ENCODE measurements around the gene QRSL1. TPM values are rescaled to one million over a fixed set of nuclear protein-coding genes. Genes with fewer than 3 reads are reported as not detected.
"Not testable (repeated sequence)": the region's sequence is repeated elsewhere in the genome, so short reads cannot be mapped to it uniquely, and the experiment has no call there.

The QRSL1 gene
- total RNA-seq, 2 experiments from 2014 or later = 11.6 to 12.2 TPM

GRCh38 chr6:106693418-106693817 lies 64.0 kb downstream of the QRSL1 start:
- CTCF ChIA-PET = interaction anchor here (1.5 kb wide), 1 partner anchor 304 kb away, joined by 6 read pairs; no protein-coding TSS in a partner anchor
- Mint-ChIP-seq H3K4me1 (no peaks in the 10 kb centered on the region), H3K4me3 (no peak overlapping the region), H3K36me3 (ENCODE audit: low read depth) (no peaks in the 10 kb centered on the region), H3K27me3 (peaks cover 15% of the 10 kb centered on the region), H3K9me3 (no peaks in the 10 kb centered on the region), H3K27ac (no peak overlapping the region)
- no peak for DNase-seq
- POLR2A ChIA-PET = no interaction called here

GRCh38 chr6:106694343-106694742 lies 65.0 kb downstream of the QRSL1 start:
- Mint-ChIP-seq H3K36me3 (ENCODE audit: low read depth) (no peaks in the 10 kb centered on the region), H3K4me3 (no peak overlapping the region), H3K4me1 (no peaks in the 10 kb centered on the region), H3K27me3 (peaks cover 15% of the 10 kb centered on the region), H3K9me3 (no peaks in the 10 kb centered on the region), H3K27ac (no peak overlapping the region)
- ChIA-PET CTCF (interaction anchor here (1.5 kb wide), 1 partner anchor 303 kb away, joined by 6 read pairs; no protein-coding TSS in a partner anchor), POLR2A (no interaction called here)
- no peak for DNase-seq

DNA sequence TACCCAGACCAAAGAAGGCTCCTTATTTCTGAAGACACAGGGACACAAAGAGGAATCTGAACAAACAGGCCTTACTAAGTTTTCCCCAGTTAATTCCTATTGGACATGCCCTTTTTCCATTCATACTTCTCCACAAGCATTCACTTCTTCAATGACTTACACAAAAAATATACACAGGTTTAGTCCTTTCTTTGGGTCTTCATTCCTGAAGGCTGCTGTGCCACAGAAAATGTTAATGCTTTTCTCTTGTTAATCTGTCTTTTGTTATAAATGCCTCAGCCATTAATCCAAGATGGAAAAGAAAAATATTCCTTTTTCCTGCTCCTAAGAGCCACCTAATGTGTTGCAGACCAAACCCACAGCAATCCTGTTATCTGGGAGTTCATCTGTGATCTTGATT lies 71.2 kb downstream of the QRSL1 start:
- no peak for DNase-seq
- no peak overlapping the region for H3K27ac Mint-ChIP-seq
- no peaks in the 10 kb centered on the region for H3K4me1 Mint-ChIP-seq
- CTCF ChIA-PET = no interaction called here
- H3K27me3 Mint-ChIP-seq = peaks cover 35% of the 10 kb centered on the region
- H3K36me3 Mint-ChIP-seq (ENCODE audit: low read depth) = no peaks in the 10 kb centered on the region
- H3K9me3 Mint-ChIP-seq = peaks cover 5% of the 10 kb centered on the region
- H3K4me3 Mint-ChIP-seq = no peak overlapping the region
- POLR2A ChIA-PET = no interaction called here

DNA sequence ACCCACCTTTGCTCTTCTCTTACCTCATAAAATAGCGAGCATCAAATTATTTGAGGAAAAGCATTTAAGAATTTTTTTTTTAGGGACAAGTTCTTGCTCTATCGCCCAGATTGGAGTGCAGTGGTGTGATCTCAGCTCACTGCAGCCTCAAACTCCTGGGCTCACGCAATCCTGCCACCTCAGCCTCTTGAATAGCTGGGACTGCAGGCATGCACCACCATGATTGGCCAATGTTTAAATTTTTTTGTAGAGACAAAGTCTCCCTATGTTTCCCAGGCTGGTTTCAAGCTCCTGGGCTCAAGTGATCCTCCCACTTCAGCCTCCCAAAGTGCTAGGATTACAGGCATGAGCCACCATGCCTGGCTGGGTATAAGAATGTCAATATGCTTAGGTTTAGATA lies 71.8 kb downstream of the QRSL1 start:
- H3K36me3 Mint-ChIP-seq (ENCODE audit: low read depth); H3K4me3 Mint-ChIP-seq; H3K9me3 Mint-ChIP-seq; DNase-seq; H3K4me1 Mint-ChIP-seq; POLR2A ChIA-PET; H3K27ac Mint-ChIP-seq; CTCF ChIA-PET: not testable (repeated sequence)
- peaks cover 35% of the 10 kb centered on the region for H3K27me3 Mint-ChIP-seq

GRCh38 chr6:106702046-106702445 lies 72.7 kb downstream of the QRSL1 start:
- no peak for DNase-seq
- no peak overlapping the region for H3K27ac Mint-ChIP-seq
- ChIA-PET CTCF (no interaction called here), POLR2A (no interaction called here)
- H3K36me3 Mint-ChIP-seq (ENCODE audit: low read depth) = no peaks in the 10 kb centered on the region
- H3K4me1 Mint-ChIP-seq = no peaks in the 10 kb centered on the region
- peaks cover 30% of the 10 kb centered on the region for H3K27me3 Mint-ChIP-seq
- no peak overlapping the region for H3K4me3 Mint-ChIP-seq
- peaks cover 5% of the 10 kb centered on the region for H3K9me3 Mint-ChIP-seq

GRCh38 chr6:106702451-106703110 lies 73.2 kb downstream of the QRSL1 start:
- Mint-ChIP-seq H3K27ac (no peak overlapping the region), H3K36me3 (ENCODE audit: low read depth) (no peaks in the 10 kb centered on the region), H3K4me3 (no peak overlapping the region), H3K9me3 (peaks cover 5% of the 10 kb centered on the region), H3K27me3 (peaks cover 32% of the 10 kb centered on the region), H3K4me1 (no peaks in the 10 kb centered on the region)
- ChIA-PET POLR2A (no interaction called here), CTCF (no interaction called here)
- no peak for DNase-seq

- H3K9me3 Mint-ChIP-seq = peaks cover 5% of the 10 kb centered on the region
- CTCF ChIA-PET = no interaction called here
- H3K27ac Mint-ChIP-seq = no peak overlapping the region
- H3K4me3 Mint-ChIP-seq = no peak overlapping the region
- H3K36me3 Mint-ChIP-seq (ENCODE audit: low read depth) = no peaks in the 10 kb centered on the region
- no peak for DNase-seq
- H3K27me3 Mint-ChIP-seq = peaks cover 36% of the 10 kb centered on the region
- POLR2A ChIA-PET = no interaction called here
- H3K4me1 Mint-ChIP-seq = no peaks in the 10 kb centered on the region
Measured at GRCh38 chr6:106704327-106704726, 74.9 kb downstream of the QRSL1 start.

- H3K4me3 Mint-ChIP-seq = no peak overlapping the region
- H3K9me3 Mint-ChIP-seq = peaks cover 5% of the 10 kb centered on the region
- POLR2A ChIA-PET = no interaction called here
- H3K27me3 Mint-ChIP-seq = peaks cover 35% of the 10 kb centered on the region
- CTCF ChIA-PET = no interaction called here
- no peak for DNase-seq
- H3K27ac Mint-ChIP-seq = no peak overlapping the region
- H3K4me1 Mint-ChIP-seq = no peaks in the 10 kb centered on the region
- H3K36me3 Mint-ChIP-seq (ENCODE audit: low read depth) = no peaks in the 10 kb centered on the region
Measured at GRCh38 chr6:106705156-106705555, 75.8 kb downstream of the QRSL1 start.

- H3K27ac Mint-ChIP-seq = no peak overlapping the region
- POLR2A ChIA-PET = no interaction called here
- H3K4me3 Mint-ChIP-seq = no peak overlapping the region
- no peaks in the 10 kb centered on the region for H3K36me3 Mint-ChIP-seq (ENCODE audit: low read depth)
- peaks cover 23% of the 10 kb centered on the region for H3K27me3 Mint-ChIP-seq
- H3K4me1 Mint-ChIP-seq = no peaks in the 10 kb centered on the region
- no peak for DNase-seq
- CTCF ChIA-PET = no interaction called here
- no peaks in the 10 kb centered on the region for H3K9me3 Mint-ChIP-seq
Measured at GRCh38 chr6:106710580-106710979, 81.2 kb downstream of the QRSL1 start.

GRCh38 chr6:106714281-106714680 lies 84.9 kb downstream of the QRSL1 start:
- DNase-seq = no peak
- Mint-ChIP-seq H3K36me3 (ENCODE audit: low read depth) (no peaks in the 10 kb centered on the region), H3K9me3 (no peaks in the 10 kb centered on the region), H3K27ac (no peak overlapping the region), H3K27me3 (peaks cover 24% of the 10 kb centered on the region), H3K4me3 (no peak overlapping the region), H3K4me1 (no peaks in the 10 kb centered on the region)
- ChIA-PET POLR2A (no interaction called here), CTCF (no interaction called here)

GRCh38 chr6:106715922-106716321 lies 86.5 kb downstream of the QRSL1 start:
- CTCF ChIA-PET = interaction anchor here (0.7 kb wide), 1 partner anchor 270 kb away, joined by 3 read pairs; no protein-coding TSS in a partner anchor
- no peaks in the 10 kb centered on the region for H3K4me1 Mint-ChIP-seq
- no peak for DNase-seq
- H3K4me3 Mint-ChIP-seq = no peak overlapping the region
- peaks cover 24% of the 10 kb centered on the region for H3K27me3 Mint-ChIP-seq
- POLR2A ChIA-PET = no interaction called here
- no peaks in the 10 kb centered on the region for H3K36me3 Mint-ChIP-seq (ENCODE audit: low read depth)
- H3K9me3 Mint-ChIP-seq = no peaks in the 10 kb centered on the region
- H3K27ac Mint-ChIP-seq = no peak overlapping the region

DNA sequence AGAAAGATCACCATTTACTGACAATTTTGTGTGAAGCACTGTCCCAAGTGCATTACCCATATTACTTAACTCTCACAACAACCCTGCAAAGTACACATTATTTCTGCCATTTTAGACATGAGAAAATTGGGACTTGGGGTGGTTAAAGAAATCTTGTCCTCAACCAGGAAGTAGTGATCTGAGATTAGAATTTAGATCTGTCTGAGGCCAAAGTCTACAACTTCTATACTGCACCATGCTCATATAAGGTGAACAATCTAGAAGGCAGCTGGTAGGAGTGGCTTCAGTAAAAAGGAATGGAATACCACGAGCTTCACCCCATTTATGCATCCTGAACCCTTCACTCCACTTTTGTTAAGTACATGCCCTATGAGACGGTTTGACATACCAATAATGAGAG lies 87.6 kb downstream of the QRSL1 start:
- H3K4me1 Mint-ChIP-seq = no peaks in the 10 kb centered on the region
- H3K27me3 Mint-ChIP-seq = peaks cover 21% of the 10 kb centered on the region
- H3K9me3 Mint-ChIP-seq = no peaks in the 10 kb centered on the region
- POLR2A ChIA-PET = no interaction called here
- DNase-seq = no peak
- H3K36me3 Mint-ChIP-seq (ENCODE audit: low read depth) = no peaks in the 10 kb centered on the region
- CTCF ChIA-PET = no interaction called here
- H3K4me3 Mint-ChIP-seq = no peak overlapping the region
- no peak overlapping the region for H3K27ac Mint-ChIP-seq
